ENCODE results near the gene ARHGAP30.

ARHGAP30 gene

GRCh38 chr1:161089251-161089924, 19.7 kb upstream of the ARHGAP30 start, which contains the start of gene NECTIN4:
NECTIN4 (minus strand) TSS chr1:161089558; CDS start chr1:161089296, 262 bp downstream.
- no peak for DNase-seq

DNA sequence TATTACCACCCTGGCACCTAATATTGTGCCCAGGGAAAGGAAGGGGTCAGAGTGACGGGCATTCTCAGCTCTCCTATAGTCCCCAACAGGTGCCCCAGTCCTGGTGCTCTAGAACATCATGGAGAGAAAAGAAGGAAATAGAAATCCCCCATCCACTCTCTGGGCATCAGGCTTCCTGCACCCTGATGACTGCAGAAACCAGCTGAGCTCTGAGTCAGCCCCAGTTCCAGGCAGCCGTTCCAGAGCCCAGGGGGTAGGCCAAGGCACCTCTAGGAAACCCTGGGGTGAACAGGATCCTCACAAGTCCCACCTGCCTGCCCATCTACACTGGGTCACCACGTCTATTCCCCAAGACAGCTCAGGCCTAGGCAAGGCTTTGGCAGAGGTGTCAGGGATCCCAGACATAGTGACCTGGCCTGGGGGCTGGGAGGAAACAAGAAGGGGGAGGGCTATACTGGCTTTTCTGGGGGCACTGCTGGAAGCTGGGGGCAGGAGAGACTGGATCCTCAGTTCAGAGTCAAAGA, 19.0 kb upstream of the ARHGAP30 start:
- DNase-seq, result no peak

- DNase-seq, result no peak
These were observed 16.8 kb upstream of the ARHGAP30 start for GRCh38 chr1:161086457-161086856.

DNA sequence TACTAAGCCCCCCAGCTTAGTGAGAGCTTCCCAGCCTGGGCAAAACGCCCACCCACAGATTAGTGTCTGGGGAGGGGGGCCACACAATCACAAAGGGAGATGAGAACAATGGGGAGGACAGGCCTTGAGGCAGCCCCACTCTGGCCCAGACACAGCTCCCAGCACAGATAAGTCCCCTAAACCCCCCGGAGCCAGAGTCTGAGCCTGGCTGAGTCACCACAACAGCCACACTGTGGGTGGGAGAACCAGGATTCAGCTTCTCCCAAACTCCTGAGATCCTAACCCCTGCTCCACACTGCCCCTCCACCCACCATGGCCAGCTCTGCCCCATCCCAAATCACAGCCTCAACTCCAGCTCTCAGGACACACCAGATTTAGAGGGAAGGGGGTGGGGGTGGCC, 15.5 kb upstream of the ARHGAP30 start:
- no peak for DNase-seq

DNA sequence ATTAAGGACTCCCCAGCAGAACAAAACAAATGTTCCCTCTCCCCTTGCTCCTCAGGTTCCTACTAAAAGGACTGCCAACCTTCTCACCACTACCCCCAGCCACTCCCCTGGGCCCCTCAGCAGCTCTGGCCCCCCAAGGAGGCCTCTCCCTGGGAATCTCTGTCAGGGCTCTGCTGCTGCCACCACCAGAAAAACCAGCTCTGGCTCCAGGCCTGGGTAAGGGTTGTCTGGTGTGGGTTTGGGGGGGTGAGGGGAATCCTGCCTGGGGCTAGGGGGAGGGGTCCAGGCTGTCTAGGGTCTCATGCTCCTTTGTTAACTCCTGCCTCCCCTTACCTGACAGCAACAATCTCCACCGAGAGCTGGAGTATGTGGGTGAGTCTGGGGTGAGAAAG, 14.9 kb upstream of the ARHGAP30 start:
- no peak for DNase-seq

DNA sequence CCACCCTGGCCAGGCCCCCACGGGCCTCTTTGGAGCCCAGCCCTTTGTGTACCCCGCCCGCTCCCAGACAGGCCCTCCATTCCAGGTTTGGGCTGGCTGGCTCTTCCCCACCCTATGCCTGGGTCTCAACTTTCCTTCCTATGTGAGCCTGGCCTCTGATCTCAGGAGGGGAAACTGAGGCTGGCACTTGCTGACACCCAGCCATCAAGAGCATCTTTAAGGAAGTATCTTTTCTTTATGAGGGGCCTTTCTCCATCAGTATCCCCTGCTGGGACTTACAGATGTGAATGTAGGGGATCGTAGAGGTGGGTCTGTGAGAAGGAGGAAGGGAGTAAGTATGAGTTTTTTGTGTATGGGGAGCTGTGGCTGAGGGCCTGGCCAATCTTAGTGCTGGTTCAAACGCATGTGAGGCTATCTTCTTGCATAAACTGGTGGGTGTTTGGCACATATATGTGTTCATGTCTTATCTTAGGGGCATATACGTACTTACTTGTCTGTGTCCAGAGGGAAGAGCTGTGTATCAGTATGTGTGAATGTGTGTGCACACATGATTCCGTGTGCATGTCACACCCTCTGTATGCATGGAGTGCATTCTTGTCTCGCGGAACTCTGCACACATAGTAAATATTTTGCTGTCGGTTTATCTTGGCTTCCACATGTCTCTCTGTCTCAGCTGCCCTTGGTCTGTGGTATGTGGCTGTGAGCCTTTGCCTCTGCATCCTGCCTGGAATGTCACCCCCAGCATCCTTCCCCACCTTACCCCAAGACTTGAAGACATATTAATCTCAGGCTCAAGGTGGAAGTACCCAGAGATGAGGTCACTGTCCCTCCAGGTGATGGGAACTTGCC, 14.3 kb upstream of the ARHGAP30 start:
- no peak for DNase-seq

- DNase-seq, result no peak
These were observed 13.5 kb upstream of the ARHGAP30 start for GRCh38 chr1:161082996-161083747.

DNA sequence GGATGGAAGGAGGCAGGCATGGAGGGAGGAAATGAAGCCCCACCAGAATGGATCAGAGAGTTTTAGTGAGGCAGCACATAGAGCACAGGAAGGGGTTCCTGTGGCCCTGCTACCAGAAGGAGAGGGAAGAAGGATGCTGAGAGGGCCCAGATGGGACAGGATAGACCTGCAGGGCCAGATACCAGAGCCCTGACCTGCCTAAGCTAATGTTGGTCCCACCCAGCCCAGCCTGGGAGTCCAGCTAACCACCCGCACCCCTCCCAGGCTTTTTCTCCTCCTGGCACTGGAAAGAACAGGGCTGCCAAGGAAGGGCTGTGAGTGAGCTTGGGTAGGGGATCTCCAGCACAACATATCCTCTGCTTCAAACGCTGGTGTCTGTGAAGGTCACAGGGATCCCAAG, 12.8 kb upstream of the ARHGAP30 start:
- no peak for DNase-seq

DNA sequence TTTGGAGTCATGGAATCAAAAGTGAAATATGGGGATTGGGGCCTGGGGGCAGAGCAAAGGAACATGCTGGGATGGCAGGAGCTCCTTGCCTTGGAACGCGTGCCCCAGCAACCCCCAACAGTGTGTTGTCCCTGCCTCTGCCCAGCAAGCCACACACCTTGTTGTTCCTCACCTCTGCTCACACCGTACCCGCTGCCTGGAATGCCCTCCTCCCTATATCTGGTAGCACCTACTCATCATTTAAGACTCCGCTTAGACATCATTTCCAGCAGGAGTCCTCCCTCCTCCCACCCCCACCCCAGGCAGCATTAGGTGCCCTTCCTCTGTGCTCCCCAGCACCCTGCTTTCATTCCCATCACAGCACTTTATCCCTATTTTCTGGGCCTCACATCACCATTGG, 11.8 kb upstream of the ARHGAP30 start:
- no peak for DNase-seq

DNA sequence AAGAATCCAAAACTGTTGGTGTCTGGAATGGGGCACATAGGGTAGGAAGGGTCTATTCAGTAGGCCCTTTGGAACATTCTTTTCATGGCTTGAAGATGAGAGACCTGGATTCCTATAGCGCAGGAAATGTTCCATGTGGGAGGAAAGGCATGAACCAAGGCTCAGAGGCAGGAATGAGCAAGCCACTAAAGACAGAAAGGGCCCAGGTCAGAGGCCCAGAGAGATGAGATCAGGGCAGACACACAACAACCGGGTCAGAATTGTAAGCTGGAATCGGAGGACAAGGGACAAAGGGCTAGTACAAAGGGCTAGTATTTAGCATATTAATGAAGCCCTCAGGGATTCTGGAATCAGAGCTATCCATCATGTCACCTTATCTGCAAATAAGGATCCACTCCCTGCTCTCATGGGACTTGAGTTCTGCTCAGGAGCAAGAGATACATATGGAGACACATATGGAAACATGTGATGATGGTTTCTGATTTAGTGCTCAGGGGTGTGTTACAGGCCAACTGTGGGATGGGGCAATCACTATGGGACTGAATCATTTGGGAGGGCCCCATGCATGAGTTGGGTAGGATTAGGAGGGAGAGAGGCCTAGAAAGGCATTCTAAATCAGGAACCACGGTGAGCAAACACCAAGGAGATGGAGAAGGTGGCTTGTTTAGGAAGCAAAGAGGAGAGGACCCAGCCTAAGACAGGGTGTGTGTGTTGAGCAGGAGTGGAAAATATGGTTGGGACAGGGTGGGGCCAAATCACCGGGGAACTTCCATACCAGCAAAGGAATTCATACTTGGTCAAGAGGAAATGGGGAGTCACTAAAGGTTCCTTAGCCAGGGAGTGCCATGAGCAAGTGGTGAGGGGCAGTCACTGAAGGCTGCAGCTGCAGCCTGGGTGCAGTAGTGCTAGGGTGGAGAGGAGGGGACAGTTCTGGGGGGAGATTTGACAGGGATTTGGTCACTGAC, 11.0 kb upstream of the ARHGAP30 start:
- DNase-seq, result no peak

- no peak for DNase-seq
These were observed 9.9 kb upstream of the ARHGAP30 start for GRCh38 chr1:161079436-161080110.

GRCh38 chr1:161077426-161077825, 7.7 kb upstream of the ARHGAP30 start:
- DNase-seq, result no peak

- DNase-seq, result no peak
These were observed 6.7 kb upstream of the ARHGAP30 start for GRCh38 chr1:161076410-161076809.

- DNase-seq, result no peak
These were observed 5.1 kb upstream of the ARHGAP30 start for GRCh38 chr1:161074676-161075368.

DNA sequence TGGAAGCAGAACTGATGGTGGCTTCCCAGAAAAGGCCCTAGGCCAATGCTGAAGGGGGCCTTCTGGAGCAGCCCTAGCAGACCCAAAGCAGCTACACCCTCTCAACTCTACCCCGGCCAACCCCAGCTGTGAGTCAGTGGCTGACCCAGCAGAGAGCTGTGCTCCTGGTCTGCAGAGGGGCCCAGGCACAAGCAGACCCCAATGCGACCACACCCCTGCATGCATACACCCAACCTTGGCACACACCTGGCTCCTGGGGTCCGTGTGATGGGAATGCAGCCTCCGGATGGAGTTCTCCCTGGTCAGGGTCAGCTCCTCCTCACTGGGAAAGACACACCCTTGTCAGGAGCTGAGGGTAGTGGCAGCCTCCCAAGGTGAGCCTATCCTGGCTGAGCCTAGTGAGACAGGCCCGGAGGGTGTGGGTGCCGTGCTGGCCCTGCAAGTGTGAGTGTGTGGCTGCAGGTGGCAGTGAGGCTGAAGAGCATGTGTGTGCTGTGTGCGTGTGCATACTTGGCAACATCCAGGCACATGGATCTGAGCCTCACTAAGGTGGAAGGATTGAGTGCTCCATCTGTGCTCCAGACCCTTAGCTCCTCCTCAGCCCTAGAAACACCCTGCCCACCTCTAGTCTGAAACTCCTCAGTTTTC, 3.9 kb upstream of the ARHGAP30 start:
- DNase-seq, result no peak

DNA sequence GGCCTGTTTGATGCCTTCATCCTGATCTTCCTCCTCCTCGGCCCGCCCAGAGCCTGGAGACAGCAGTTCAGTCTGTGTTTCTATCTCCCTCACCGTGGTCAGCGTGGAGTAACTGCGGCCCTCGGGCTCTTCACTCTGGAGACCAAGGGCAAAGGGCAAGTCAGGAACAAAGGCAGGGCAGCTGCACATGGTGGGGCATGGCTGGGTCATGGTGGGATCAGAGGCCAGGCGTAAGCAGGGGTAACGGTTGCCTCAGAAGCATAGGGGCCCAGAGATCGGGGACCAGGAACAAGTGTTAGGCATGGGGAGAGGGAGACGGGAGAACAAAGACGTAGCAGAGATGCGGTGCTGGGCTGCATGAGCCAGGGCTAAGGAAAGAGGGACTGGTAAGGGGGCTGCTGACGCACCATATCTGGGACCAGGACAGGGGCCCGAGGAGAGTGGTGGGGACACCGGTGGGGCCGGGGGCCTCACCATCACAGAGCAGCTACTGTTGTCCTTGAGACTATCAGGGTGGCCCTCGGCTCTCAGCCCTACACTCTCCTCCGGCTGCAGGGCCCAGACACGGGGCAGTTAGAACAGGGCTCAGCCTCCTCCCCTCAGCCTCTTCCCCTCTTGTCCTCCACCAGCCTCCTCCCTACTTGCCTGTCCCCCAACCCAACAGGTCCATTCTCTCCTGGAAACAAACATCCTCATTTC, 3.2 kb upstream of the ARHGAP30 start:
- DNase-seq, result no peak

DNA sequence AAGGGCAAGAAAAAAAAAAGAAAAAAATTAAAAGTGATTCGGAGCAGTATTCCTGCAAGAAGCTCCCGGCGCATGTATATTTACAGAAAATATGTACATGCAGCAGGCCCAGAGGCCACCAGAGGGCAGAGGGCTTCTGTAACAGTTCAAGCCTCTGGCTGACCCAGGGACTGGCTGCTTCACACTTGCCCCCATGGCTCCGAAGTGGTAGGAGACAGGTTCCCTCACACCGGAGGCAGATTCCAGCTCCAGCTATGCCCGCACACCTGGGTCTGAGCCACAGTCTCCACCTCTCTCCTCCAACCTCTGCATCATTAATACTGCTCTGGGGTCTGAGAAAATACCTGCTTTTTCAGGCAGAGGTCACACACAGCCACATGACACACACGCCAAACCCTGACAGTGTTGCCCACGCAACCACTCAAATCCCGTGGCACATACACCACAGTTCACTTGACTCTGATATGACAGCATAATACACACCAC, 2.2 kb upstream of the ARHGAP30 start:
- no peak for DNase-seq

DNA sequence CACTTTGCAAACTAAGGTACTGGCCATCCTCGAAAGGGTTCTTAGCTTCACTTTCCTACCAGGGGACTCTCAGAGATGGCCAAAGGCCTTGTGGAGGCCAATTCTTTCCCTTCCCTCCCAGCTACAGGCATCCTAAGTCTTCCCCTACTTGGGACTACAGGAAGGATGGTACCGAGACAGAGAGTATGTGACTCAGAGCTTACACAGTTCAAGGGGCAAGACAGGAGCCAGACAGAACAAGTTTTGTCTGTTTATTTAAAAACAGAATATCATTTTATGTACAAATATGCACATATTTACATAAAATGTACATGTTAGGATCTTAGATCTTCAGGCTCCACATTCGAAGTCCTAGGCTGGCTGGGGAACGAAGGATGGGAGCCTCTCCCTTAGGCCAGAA, 1.1 kb upstream of the ARHGAP30 start:
- no peak for DNase-seq

DNA sequence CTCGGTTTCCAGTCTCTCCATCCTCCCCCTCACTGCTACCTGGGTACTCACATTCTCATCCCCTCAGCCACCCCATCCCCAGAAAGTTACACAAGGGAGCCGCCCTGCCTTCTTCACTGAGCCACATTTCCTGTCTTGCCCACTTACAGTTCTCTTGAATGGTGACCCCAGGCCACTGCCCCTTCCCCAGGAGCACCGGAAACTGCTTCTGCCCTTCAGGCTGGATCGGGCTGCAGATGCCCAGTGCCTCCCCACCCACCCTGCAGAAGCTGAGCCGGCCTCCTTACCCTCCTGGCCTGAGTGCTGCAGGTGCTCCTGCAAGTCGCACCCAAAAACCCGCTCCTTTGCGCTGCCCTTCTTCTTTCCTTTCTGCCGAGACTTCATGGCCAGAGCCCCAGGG, 450 bp downstream of the ARHGAP30 start:
- no peak for DNase-seq
